GM21737 (cell line): ENCODE data around the gene GPRIN1.

Experiments used
- ATAC-seq: cut with Tn5 transposase; IDR thresholded peaks from one replicate; pipeline ENCODE4 v1.9.1; 2021; ENCODE audit warnings: mild to moderate bottlenecking, moderate library complexity; ENCODE audit not compliant: unreplicated experiment

The GPRIN1 gene

GRCh38 chr5:176643491-176644219 lies 33.7 kb upstream of the GPRIN1 start:
- ATAC-seq, result no peak

- no peak for ATAC-seq
These were observed 32.9 kb upstream of the GPRIN1 start for GRCh38 chr5:176642675-176643490.

DNA sequence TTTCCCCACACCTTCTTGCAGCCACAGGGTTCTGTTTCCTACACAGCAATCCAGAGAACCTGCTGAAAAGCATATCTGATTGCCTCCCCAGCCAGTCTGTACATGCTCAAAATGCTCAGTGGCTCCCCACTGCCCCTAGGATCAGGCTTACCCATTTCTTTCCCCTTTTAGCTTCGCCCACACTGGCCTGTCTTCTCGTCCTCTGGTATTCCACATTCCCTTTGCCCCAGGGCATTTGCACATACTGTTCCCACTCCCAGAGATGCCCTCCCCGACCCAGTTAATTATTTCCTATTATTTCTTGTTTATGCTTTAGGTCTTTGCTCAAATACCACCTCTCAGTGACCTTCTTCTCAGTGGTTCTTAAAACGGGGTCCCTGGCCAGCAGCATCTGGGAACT lies 30.7 kb upstream of the GPRIN1 start:
- ATAC-seq, result no peak

DNA sequence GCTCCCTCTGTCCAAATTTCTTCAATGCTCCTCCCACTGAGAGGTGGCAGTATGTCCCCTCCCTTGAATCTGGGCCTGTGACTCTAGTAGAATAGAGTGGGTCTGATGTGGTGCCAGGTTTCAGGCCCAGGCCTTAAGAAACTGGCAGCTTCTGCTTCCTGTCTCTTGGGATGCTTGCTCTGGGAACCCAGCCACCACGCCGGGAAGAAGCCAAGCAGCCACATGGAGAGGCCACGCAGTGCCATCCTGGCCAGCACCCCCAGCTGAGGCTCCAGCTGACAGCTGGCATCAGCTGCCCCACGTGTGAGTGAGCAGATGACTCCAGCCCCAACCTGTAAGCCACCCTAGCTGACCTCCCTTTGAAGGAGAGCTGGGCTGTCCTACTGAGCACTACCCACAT lies 30.0 kb upstream of the GPRIN1 start:
- no peak for ATAC-seq

DNA sequence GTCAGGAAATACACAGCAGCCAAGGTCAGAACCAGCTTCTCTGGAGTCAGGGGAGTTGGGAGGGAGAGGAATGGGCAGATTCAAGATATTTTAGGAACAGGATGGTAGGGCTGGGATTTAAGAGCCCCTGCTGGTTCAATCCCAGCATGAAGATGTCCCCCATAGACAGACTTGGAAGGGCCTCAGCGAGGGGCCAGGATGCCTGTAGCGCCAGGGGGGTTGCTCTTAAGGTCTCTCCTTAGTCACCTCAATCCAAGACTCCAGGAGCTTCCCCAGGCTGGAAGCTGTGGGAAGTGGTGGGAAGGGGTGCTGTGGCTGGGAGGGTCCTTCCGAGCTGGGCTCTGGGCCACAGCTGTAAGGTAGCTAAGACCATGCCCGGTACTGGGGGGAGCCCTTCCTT lies 29.3 kb upstream of the GPRIN1 start:
- ATAC-seq, result no peak

- ATAC-seq, result no peak
These were observed 28.5 kb upstream of the GPRIN1 start for GRCh38 chr5:176638437-176638836.

GRCh38 chr5:176637556-176637955 lies 27.6 kb upstream of the GPRIN1 start:
- no peak for ATAC-seq

GRCh38 chr5:176636426-176636825 lies 26.5 kb upstream of the GPRIN1 start:
- no peak for ATAC-seq

DNA sequence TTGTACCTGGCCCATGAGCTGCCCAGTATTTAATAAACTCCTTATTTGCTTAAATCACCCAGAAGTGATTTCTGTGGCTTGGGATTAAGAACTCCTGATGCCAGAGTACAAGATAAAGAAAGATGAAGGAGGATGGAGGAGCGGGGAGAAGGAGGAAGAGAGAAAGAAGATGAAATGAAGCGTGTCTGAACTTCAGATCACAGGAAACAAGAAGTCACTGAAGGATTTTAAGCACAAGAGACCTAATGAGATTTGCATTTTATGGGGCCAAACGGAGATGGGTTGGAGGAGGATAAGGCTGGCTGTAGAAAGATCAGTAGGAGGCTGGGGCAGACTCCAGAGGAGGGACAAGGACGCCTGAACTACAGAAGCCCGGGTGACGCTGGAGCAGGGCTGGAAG lies 23.6 kb upstream of the GPRIN1 start:
- ATAC-seq, result no peak

- ATAC-seq, result no peak
These were observed 22.8 kb upstream of the GPRIN1 start for GRCh38 chr5:176632745-176633144.

DNA sequence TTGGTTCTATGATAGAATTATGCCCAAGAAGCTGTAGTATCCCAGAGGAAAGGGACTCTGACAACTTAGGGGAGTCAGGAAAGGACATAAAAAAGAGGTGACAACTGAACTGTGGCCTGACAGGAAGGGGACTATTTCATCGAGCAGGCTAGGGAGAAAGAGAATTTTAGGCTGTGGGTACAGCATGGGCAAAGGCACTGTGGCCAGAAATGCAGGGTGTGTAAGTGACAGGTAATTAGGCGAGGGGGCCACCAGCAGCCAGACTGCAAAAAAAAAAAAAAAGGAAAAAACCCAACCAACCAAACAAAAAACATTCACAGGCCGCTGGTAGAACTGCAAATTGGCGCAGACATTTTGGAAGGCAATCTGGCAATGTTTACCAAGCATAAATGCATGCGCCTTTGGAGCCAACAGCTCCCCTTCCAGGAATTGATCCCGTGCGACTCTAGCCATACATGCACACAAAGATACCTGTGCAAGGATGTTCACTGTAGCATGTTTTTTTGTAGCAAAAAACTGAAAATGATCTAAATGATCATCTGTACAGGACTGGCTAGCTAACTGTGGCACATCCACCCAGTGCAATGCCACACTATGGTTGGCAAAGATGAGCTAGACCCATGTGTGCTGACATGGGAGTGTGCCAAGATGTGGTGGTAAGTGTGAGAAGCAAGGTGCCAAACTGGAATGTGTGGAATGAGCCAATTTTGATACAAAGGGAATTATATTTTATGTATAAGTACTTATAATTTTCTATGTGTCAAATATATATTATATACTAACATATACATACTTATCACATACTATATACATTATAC lies 21.6 kb upstream of the GPRIN1 start:
- no peak for ATAC-seq

GRCh38 chr5:176630681-176631222 lies 20.8 kb upstream of the GPRIN1 start:
- no peak for ATAC-seq

DNA sequence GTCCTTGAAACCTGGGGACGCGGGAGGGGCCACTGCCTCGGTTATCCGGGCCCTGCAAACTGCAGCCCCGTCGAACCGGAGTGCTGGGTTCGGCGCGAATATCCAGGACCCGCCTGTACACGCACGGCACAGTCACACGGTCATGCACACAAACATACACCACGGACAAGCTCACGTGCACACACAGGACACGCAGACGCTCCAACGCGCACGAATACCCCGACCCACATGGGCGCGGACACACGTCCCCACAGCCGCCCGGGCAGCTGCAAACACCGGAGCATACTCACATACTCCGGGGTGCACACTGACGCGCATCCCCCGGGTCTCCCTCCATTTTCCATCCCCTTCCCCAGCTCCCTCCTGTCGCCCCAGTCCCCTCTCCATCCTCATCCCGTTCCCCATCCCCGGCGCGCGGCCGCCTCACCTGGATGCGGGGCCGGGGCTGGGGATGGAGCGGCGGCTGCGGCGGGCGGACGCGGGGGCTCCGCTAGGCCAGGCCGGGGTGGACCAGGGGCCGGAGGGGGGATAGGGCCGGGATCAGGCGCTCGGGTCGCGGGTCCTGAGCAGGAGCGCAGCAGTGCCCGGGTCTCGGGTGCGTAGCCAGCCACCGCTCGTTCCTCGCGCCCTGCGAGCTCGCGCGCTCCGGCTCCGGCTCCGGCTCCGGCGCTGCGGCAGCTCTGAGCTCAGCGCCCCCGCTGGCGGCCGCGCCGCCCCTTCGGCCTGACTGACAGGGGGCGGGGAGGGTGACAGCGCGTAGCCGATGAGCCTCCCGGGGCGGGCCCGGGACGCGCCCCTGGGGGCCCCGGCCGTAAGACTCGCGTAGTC lies 20.1 kb upstream of the GPRIN1 start, which contains the start of the genes EIF4E1B and SNCB:
EIF4E1B (plus strand) TSS at position 823 of the 828 bp plus-strand sequence. CDS start 12,113 bp downstream, outside the sequence.
SNCB (minus strand) TSS at position 682 of the 828 bp plus-strand sequence. CDS start 880 bp downstream, outside the sequence.
- no peak for ATAC-seq

- no peak for ATAC-seq
These were observed 19.4 kb upstream of the GPRIN1 start for GRCh38 chr5:176629317-176629852.

- no peak for ATAC-seq
These were observed 18.7 kb upstream of the GPRIN1 start for GRCh38 chr5:176628406-176629228.

- no peak for ATAC-seq
These were observed 17.6 kb upstream of the GPRIN1 start for GRCh38 chr5:176627582-176627981.

GRCh38 chr5:176626876-176627236 lies 16.9 kb upstream of the GPRIN1 start:
- no peak for ATAC-seq

GRCh38 chr5:176625966-176626875 lies 16.3 kb upstream of the GPRIN1 start:
- no peak for ATAC-seq
